Liver (tissue), 9 donors: ENCODE measurements around the gene GATAD2B. TPM values are rescaled to one million over a fixed set of nuclear protein-coding genes. Genes with fewer than 3 reads are reported as not detected.

Experiments used
- DNase-seq: peaks from one replicate; pipeline ENCODE4 v3.0.0-alpha.2; 2017; ENCODE audit warnings: low spot score
- H3K27ac ChIP-seq, 2 donors: one replicate each; pipeline ENCODE4 v1.7.0; 2013; ENCODE audit warnings: inconsistent platforms in 2 of 2, low read length in 2 of 2, control low read depth in 1 of 2, low read depth in 1 of 2, mild to moderate bottlenecking in 1 of 2
- H3K27me3 ChIP-seq, 4 donors: one replicate each; pipeline versions ENCODE4 v1.6.1 to v1.7.0; 2013; ENCODE audit warnings: low read length in 3 of 4, inconsistent platforms in 1 of 4, mild to moderate bottlenecking in 1 of 4, moderate library complexity in 1 of 4; ENCODE audit not compliant: control insufficient read depth in 4 of 4, insufficient read depth in 4 of 4
- H3K36me3 ChIP-seq, 4 donors: one replicate each; pipeline versions ENCODE4 v1.6.1 to v1.7.0; 2013; ENCODE audit warnings: low read length in 3 of 4, mild to moderate bottlenecking in 3 of 4, low read depth in 1 of 4, moderate library complexity in 1 of 4; ENCODE audit not compliant: control insufficient read depth in 4 of 4, insufficient read depth in 3 of 4
- H3K4me1 ChIP-seq, 4 donors: one replicate each; pipeline versions ENCODE4 v1.6.1 to v1.7.0; 2013; ENCODE audit warnings: low read length in 3 of 4, mild to moderate bottlenecking in 3 of 4, moderate library complexity in 1 of 4; ENCODE audit not compliant: control insufficient read depth in 4 of 4, insufficient read depth in 4 of 4
- H3K4me3 ChIP-seq, 3 donors: one replicate each; pipeline versions ENCODE4 v1.6.1 to v1.7.0; 2013; ENCODE audit warnings: low read length in 3 of 3, control low read depth in 1 of 3, low read depth in 1 of 3, mild to moderate bottlenecking in 1 of 3
- H3K9ac ChIP-seq, 2 donors: one replicate each; pipeline ENCODE4 v1.7.0; 2013; ENCODE audit warnings: low read length in 2 of 2, mild to moderate bottlenecking in 2 of 2, moderate library complexity in 2 of 2, control low read depth in 1 of 2, low read depth in 1 of 2
- H3K9me3 ChIP-seq, 4 donors: one replicate each; pipeline versions ENCODE4 v1.6.1 to v1.7.0; 2013; ENCODE audit warnings: low read length in 3 of 4; ENCODE audit not compliant: control insufficient read depth in 4 of 4
- EGR1 ChIP-seq, 2 donors: IDR thresholded peaks; 2 replicates each; pipeline ENCODE4 v1.6.1; 2016 to 2018; ENCODE audit warnings: antibody characterized with exemption in 2 of 2, low read depth in 2 of 2
- FOXA1 ChIP-seq: IDR thresholded peaks from 2 replicates; pipeline ENCODE4 v1.6.1; 2016; ENCODE audit warnings: antibody characterized with exemption
- FOXA2 ChIP-seq: IDR thresholded peaks from 2 replicates; pipeline ENCODE4 v1.6.1; 2016; ENCODE audit warnings: antibody characterized with exemption
- GABPA ChIP-seq, 2 donors: IDR thresholded peaks in 1 of 2; conservative IDR thresholded peaks in 1 of 2; 2 replicates each; pipeline ENCODE4 v1.6.1; 2016; ENCODE audit warnings: antibody characterized with exemption in 2 of 2, mild to moderate bottlenecking in 1 of 2, moderate library complexity in 1 of 2
- HNF4A ChIP-seq, 2 donors: conservative IDR thresholded peaks; 2 replicates each; pipeline ENCODE4 v1.6.1; 2016; ENCODE audit warnings: antibody characterized with exemption in 2 of 2, mild to moderate bottlenecking in 2 of 2
- HNF4G ChIP-seq: IDR thresholded peaks from 2 replicates; pipeline ENCODE4 v1.6.1; 2016; ENCODE audit warnings: antibody characterized with exemption
- JUND ChIP-seq, 2 donors: IDR thresholded peaks; 2 replicates each; pipeline ENCODE4 v1.6.1; 2016; ENCODE audit warnings: antibody characterized with exemption in 2 of 2
- NR2F2 ChIP-seq: IDR thresholded peaks from 2 replicates; pipeline ENCODE4 v1.6.1; 2016; ENCODE audit warnings: antibody characterized with exemption
- RAD21 ChIP-seq, 2 donors: IDR thresholded peaks; 2 replicates each; pipeline ENCODE4 v1.6.1; 2016; ENCODE audit warnings: antibody characterized with exemption in 2 of 2, mild to moderate bottlenecking in 2 of 2
- RXRA ChIP-seq, 2 donors: IDR thresholded peaks; 2 replicates each; pipeline ENCODE4 v1.6.1; 2017 to 2018; ENCODE audit warnings: antibody characterized with exemption in 2 of 2, mild to moderate bottlenecking in 1 of 2
- SP1 ChIP-seq: IDR thresholded peaks from 2 replicates; pipeline ENCODE4 v1.6.1; 2018; ENCODE audit warnings: antibody characterized with exemption, mild to moderate bottlenecking
- TAF1 ChIP-seq: conservative IDR thresholded peaks from 2 replicates; pipeline ENCODE4 v1.6.1; 2016; ENCODE audit warnings: antibody characterized with exemption, mild to moderate bottlenecking
- YY1 ChIP-seq: IDR thresholded peaks from 2 replicates; pipeline ENCODE4 v1.6.1; 2016; ENCODE audit warnings: antibody characterized with exemption, mild to moderate bottlenecking
- WGBS: extraction: QIAGEN DNeasy Blood & Tissue Kit; methylation state at CpG from one replicate; pipeline ENCODE4 v1.1.7; 2013; 5-methylcytosine and 5-hydroxymethylcytosine counted together
- polyA plus RNA-seq, 2 donors: library from polyadenylated mRNA; stranded (reverse) in 1 of 2; unstranded in 1 of 2; fragments of 200-250 nt in 1 of 2; fragments of >200 nt in 1 of 2; fragmentation: Nextera tagmentation in 1 of 2; extraction: Ambion mirVana in 1 of 2; gene quantifications; one replicate each; pipeline versions ENCODE4 v1.2.1 to v1.2.3, GENCODE V29; 2013 to 2015
- total RNA-seq, 2 donors: library from RNA; depleted of rRNA; stranded (reverse); fragments of >200 nt; gene quantifications; one replicate each; pipeline ENCODE4 v1.2.3, GENCODE V29; 2014
- TF ChIP-seq, protein P1 (sequence below): IDR thresholded peaks from 2 replicates; pipeline ENCODE4 v1.6.1; 2016; ENCODE audit warnings: antibody characterized with exemption, mild to moderate bottlenecking
- TF ChIP-seq, protein P2 (sequence below): fragments of 150-350 bp; IDR thresholded peaks from 2 replicates; pipeline ENCODE4 v1.5.1; 2017; ENCODE audit warnings: improper control_type of control experiment, low read depth, low read length; ENCODE audit not compliant: missing input control
- TF ChIP-seq, protein P3 (sequence below): IDR thresholded peaks from 2 replicates; pipeline ENCODE4 v1.6.1; 2016; ENCODE audit warnings: antibody characterized with exemption
- TF ChIP-seq, protein P4 (sequence below): IDR thresholded peaks from 2 replicates; pipeline ENCODE4 v1.6.1; 2016; ENCODE audit warnings: antibody characterized with exemption
- TF ChIP-seq, protein P5 (sequence below): IDR thresholded peaks from 2 replicates; pipeline ENCODE4 v1.6.1; 2016; ENCODE audit warnings: antibody characterized with exemption
- donor health status: healthy.
- donor health status: healthy.
- donor health status: healthy.
- donor health status: healthy.
- donor health status: healthy.

GATAD2B gene
- total and polyA plus RNA-seq, 4 donors: 3.2 to 4.9 (median 3.9) TPM

DNA sequence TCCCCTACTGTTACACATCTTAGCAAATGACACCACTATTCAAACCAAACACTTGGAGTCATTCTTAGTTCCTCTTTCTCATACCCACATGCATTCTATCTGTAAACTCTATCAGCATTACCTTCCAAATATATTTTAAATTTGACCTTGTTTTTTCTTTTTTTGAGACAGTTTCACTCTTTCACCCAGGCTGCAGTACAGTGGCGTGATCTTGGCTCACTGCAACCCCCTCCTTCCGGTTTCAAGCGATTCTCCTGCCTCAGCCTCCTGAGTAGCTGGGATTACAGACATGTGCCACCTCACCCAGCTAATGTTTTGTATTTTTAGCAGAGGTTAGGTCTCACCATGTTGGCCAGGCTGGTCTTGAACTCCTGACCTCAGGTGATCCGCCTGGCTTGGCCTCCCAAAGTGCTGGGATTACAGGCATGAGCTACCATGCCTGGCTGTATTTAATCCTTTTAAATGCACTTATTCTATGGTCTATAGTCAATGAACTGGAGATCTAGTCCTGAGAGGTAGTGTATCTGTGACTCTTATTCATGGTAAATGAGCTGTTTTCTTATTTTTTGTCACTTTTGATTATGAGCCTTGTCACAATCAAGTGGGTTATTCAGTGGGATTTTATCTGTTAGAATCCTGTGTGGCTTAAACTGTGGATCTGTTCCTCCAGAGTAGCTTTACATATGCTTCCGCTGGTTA is 73.1 kb downstream of the GATAD2B start:
- Histone ChIP-seq H3K36me3 (peaks cover 0 to 6% (median 4%) of the 10 kb centered on the region in 4 donors), H3K27ac (no peak overlapping the region), H3K27me3 (no peaks in the 10 kb centered on the region), H3K4me3 (no peak overlapping the region), H3K9ac (no peak overlapping the region), H3K4me1 (peaks cover 3 to 7% (median 5%) of the 10 kb centered on the region in 4 donors), H3K9me3 (no peaks in the 10 kb centered on the region)
- TF ChIP-seq YY1 (no peak), FOXA2 (no peak), NR2F2 (no peak), JUND (IDR thresholded peaks at IDR 0.05) (no peak), RAD21 (IDR thresholded peaks at IDR 0.05) (no peak), SP1 (no peak), RXRA (IDR thresholded peaks at IDR 0.05) (no peak), HNF4G (no peak), TAF1 (no peak), GABPA (IDR thresholded peaks at IDR 0.05 in 1 of 2, conservative IDR thresholded peaks at IDR 0.05 in 1 of 2) (no peak), HNF4A (conservative IDR thresholded peaks at IDR 0.05) (no peak)
- TF ChIP-seq, protein P1, sequence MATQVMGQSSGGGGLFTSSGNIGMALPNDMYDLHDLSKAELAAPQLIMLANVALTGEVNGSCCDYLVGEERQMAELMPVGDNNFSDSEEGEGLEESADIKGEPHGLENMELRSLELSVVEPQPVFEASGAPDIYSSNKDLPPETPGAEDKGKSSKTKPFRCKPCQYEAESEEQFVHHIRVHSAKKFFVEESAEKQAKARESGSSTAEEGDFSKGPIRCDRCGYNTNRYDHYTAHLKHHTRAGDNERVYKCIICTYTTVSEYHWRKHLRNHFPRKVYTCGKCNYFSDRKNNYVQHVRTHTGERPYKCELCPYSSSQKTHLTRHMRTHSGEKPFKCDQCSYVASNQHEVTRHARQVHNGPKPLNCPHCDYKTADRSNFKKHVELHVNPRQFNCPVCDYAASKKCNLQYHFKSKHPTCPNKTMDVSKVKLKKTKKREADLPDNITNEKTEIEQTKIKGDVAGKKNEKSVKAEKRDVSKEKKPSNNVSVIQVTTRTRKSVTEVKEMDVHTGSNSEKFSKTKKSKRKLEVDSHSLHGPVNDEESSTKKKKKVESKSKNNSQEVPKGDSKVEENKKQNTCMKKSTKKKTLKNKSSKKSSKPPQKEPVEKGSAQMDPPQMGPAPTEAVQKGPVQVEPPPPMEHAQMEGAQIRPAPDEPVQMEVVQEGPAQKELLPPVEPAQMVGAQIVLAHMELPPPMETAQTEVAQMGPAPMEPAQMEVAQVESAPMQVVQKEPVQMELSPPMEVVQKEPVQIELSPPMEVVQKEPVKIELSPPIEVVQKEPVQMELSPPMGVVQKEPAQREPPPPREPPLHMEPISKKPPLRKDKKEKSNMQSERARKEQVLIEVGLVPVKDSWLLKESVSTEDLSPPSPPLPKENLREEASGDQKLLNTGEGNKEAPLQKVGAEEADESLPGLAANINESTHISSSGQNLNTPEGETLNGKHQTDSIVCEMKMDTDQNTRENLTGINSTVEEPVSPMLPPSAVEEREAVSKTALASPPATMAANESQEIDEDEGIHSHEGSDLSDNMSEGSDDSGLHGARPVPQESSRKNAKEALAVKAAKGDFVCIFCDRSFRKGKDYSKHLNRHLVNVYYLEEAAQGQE: no peak
- TF ChIP-seq, protein P2, sequence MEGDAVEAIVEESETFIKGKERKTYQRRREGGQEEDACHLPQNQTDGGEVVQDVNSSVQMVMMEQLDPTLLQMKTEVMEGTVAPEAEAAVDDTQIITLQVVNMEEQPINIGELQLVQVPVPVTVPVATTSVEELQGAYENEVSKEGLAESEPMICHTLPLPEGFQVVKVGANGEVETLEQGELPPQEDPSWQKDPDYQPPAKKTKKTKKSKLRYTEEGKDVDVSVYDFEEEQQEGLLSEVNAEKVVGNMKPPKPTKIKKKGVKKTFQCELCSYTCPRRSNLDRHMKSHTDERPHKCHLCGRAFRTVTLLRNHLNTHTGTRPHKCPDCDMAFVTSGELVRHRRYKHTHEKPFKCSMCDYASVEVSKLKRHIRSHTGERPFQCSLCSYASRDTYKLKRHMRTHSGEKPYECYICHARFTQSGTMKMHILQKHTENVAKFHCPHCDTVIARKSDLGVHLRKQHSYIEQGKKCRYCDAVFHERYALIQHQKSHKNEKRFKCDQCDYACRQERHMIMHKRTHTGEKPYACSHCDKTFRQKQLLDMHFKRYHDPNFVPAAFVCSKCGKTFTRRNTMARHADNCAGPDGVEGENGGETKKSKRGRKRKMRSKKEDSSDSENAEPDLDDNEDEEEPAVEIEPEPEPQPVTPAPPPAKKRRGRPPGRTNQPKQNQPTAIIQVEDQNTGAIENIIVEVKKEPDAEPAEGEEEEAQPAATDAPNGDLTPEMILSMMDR: no peak
- TF ChIP-seq, protein P3, sequence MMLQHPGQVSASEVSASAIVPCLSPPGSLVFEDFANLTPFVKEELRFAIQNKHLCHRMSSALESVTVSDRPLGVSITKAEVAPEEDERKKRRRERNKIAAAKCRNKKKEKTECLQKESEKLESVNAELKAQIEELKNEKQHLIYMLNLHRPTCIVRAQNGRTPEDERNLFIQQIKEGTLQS: no peak
- TF ChIP-seq, protein P4, sequence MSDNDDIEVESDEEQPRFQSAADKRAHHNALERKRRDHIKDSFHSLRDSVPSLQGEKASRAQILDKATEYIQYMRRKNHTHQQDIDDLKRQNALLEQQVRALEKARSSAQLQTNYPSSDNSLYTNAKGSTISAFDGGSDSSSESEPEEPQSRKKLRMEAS: no peak
- no peak for DNase-seq
- WGBS: 72% methylated on average over 5 of the region's 5 CpGs

DNA sequence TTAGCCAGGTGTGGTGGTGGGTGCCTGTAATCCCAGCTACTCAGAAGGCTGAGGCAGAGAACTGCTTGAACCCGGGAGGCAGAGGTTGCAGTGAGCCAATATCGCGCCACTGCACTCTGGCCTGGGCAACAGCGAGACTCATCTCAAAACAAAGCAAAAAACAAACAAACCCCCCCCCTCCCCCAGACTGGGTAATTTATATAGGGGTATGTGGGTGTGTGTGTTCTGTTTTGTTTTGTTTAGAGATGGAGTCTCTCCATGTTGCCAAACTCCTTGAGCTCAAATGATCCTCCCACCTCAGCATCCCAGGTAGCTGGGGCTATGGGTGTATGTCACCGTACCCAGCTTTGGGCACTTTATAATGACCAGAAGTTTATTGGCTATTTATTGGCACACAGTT is 74.0 kb downstream of the GATAD2B start:
- Histone ChIP-seq H3K4me3 (no peak overlapping the region), H3K4me1 (peaks cover 3 to 7% (median 5%) of the 10 kb centered on the region in 4 donors), H3K27me3 (no peaks in the 10 kb centered on the region), H3K27ac (no peak overlapping the region), H3K9me3 (no peaks in the 10 kb centered on the region), H3K9ac (no peak overlapping the region), H3K36me3 (peaks cover 0 to 6% (median 4%) of the 10 kb centered on the region in 4 donors)
- 77% methylated on average over 5 of the region's 5 CpGs for WGBS
- no peak for DNase-seq
- TF ChIP-seq FOXA1 (no peak), YY1 (no peak), NR2F2 (no peak), HNF4A (conservative IDR thresholded peaks at IDR 0.05) (no peak), JUND (IDR thresholded peaks at IDR 0.05) (no peak), RXRA (IDR thresholded peaks at IDR 0.05) (no peak), EGR1 (IDR thresholded peaks at IDR 0.05; ENCODE audit: low read depth in 2 of 2) (no peak), SP1 (no peak), HNF4G (no peak), GABPA (IDR thresholded peaks at IDR 0.05 in 1 of 2, conservative IDR thresholded peaks at IDR 0.05 in 1 of 2) (no peak)
- TF ChIP-seq, protein P1: no peak
- TF ChIP-seq, protein P5, sequence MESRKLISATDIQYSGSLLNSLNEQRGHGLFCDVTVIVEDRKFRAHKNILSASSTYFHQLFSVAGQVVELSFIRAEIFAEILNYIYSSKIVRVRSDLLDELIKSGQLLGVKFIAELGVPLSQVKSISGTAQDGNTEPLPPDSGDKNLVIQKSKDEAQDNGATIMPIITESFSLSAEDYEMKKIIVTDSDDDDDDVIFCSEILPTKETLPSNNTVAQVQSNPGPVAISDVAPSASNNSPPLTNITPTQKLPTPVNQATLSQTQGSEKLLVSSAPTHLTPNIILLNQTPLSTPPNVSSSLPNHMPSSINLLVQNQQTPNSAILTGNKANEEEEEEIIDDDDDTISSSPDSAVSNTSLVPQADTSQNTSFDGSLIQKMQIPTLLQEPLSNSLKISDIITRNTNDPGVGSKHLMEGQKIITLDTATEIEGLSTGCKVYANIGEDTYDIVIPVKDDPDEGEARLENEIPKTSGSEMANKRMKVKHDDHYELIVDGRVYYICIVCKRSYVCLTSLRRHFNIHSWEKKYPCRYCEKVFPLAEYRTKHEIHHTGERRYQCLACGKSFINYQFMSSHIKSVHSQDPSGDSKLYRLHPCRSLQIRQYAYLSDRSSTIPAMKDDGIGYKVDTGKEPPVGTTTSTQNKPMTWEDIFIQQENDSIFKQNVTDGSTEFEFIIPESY: no peak
- TF ChIP-seq, protein P4: no peak
- TF ChIP-seq, protein P3: no peak
